Measurements from ENCODE around the gene RASAL2.

RASAL2 gene

DNA sequence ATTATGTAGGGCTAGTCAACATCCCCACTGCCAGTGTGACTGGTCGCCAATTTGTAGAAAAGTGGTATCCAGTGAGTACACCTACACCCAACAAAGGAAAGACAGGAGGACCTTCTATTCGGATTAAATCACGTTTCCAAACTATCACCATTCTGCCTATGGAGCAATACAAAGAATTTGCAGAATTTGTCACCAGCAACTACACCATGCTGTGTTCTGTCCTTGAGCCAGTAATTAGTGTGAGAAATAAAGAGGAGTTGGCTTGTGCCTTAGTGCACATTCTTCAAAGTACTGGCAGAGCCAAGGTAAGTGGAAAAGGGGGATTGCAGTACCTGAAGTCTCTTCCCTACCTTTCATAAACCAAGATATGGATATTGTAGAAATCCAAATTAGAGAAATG lies 349.0 kb downstream of the RASAL2 start:
- ChIA-PET CTCF (no interaction called here), POLR2A (no interaction called here)
- no peak for DNase-seq (ENCODE audit: extremely low spot score)
- TF ChIP-seq ARNT (IDR thresholded peaks at IDR 0.05), result no peak
- TF ChIP-seq CTBP1 (IDR thresholded peaks at IDR 0.05; ENCODE audit: borderline replicate concordance), result no peak
- TF ChIP-seq L3MBTL2 (conservative IDR thresholded peaks at IDR 0.05), result no peak
- TF ChIP-seq TARDBP (IDR thresholded peaks at IDR 0.05), result no peak
- TF ChIP-seq ZNF384 (IDR thresholded peaks at IDR 0.05), result no peak
- TF ChIP-seq SUZ12 (IDR thresholded peaks at IDR 0.05), result no peak
- TF ChIP-seq NFRKB (IDR thresholded peaks at IDR 0.05), result no peak
- no peak for TF ChIP-seq FOXM1 (IDR thresholded peaks at IDR 0.05; ENCODE audit: borderline replicate concordance)

DNA sequence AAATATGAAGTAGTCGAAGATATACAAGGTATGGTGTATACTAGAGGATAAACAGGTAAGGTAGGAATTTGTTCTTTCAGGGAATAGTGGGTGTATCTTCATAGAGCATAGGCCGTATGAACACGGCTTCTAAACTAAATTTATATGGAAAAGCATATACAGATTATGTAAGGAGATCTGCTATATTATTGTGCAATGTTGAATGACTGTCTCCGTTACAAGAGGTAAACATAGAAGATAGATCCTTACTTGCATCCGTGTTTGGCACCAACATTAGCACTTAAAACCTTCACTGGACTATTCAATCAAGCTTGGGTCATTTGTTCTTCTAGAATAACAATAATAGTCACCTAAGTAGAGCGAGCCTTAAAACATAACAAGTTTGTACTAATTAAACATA lies 357.0 kb downstream of the RASAL2 start:
- no peak for DNase-seq (ENCODE audit: extremely low spot score)

DNA sequence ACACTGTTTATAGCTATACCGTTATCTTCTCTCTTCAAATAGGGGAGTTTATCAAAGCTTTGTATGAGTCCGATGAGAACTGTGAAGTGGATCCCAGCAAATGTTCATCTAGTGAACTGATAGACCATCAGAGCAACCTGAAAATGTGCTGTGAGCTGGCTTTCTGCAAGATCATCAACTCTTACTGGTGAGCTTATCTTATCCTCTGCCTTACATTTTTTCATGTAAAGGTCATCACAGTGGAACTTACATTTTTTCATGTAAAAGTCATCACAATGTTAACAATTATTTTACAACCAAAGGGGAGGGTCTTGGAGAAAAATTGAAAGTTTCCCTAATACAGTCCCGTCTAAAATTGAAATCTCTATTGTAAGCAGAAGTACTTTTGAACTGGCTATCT lies 357.6 kb downstream of the RASAL2 start:
- POLR2A ChIA-PET, result no interaction called here
- TF ChIP-seq ZNF384 (IDR thresholded peaks at IDR 0.05), result no peak
- no peak for TF ChIP-seq FOXA1 (IDR thresholded peaks at IDR 0.05)
- TF ChIP-seq BHLHE40 (IDR thresholded peaks at IDR 0.05; ENCODE audit: borderline replicate concordance), result no peak
- TF ChIP-seq, protein P1, sequence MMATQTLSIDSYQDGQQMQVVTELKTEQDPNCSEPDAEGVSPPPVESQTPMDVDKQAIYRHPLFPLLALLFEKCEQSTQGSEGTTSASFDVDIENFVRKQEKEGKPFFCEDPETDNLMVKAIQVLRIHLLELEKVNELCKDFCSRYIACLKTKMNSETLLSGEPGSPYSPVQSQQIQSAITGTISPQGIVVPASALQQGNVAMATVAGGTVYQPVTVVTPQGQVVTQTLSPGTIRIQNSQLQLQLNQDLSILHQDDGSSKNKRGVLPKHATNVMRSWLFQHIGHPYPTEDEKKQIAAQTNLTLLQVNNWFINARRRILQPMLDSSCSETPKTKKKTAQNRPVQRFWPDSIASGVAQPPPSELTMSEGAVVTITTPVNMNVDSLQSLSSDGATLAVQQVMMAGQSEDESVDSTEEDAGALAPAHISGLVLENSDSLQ (IDR thresholded peaks at IDR 0.05), result no peak
- TF ChIP-seq ELF4 (IDR thresholded peaks at IDR 0.05), result no peak
- TF ChIP-seq NFRKB (IDR thresholded peaks at IDR 0.05), result no peak
- CTCF ChIA-PET, result no interaction called here
- no peak for DNase-seq (ENCODE audit: extremely low spot score)

More for the DNA sequence above, 357.0 kb downstream of the RASAL2 start:
- ChIA-PET CTCF (no interaction called here), POLR2A (no interaction called here)
- TF ChIP-seq FOXK2 (IDR thresholded peaks at IDR 0.05), result no peak
- TF ChIP-seq, protein P1 (IDR thresholded peaks at IDR 0.05), result no peak

DNA sequence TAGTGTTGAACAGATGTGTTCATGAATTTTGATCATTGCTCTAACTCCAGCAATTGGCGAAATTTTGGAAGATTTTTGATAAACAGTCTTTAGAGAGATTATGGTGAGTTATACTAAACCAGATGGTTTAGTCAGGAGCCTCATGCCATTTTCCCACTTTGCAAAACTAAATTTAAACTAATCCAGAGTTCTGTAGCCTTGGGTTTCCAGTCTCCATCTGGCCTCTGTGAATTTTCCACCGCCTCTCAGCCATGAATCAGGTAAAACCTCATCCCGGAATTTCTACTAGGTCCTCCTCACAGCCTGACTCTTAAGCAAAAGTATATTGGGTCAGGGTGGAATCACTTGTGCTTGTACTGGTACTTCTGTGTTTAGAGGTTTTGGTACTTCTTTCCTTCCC lies 358.1 kb downstream of the RASAL2 start:
- DNase-seq (ENCODE audit: extremely low spot score), result no peak
- ChIA-PET POLR2A (no interaction called here), CTCF (no interaction called here)
- no peak for TF ChIP-seq FOXM1 (IDR thresholded peaks at IDR 0.05; ENCODE audit: borderline replicate concordance)
- no peak for TF ChIP-seq ELF4 (IDR thresholded peaks at IDR 0.05)
- no peak for TF ChIP-seq FOXK2 (IDR thresholded peaks at IDR 0.05)
- no peak for TF ChIP-seq LEF1 (IDR thresholded peaks at IDR 0.05; ENCODE audit: borderline replicate concordance)
- TF ChIP-seq, protein P1 (IDR thresholded peaks at IDR 0.05), result no peak
- TF ChIP-seq ZNF384 (IDR thresholded peaks at IDR 0.05), result no peak
- TF ChIP-seq TARDBP (IDR thresholded peaks at IDR 0.05), result no peak
- no peak for TF ChIP-seq SP1 (IDR thresholded peaks at IDR 0.05)
- no peak for TF ChIP-seq NFRKB (IDR thresholded peaks at IDR 0.05)
- TF ChIP-seq FOXA1 (IDR thresholded peaks at IDR 0.05), result no peak

DNA sequence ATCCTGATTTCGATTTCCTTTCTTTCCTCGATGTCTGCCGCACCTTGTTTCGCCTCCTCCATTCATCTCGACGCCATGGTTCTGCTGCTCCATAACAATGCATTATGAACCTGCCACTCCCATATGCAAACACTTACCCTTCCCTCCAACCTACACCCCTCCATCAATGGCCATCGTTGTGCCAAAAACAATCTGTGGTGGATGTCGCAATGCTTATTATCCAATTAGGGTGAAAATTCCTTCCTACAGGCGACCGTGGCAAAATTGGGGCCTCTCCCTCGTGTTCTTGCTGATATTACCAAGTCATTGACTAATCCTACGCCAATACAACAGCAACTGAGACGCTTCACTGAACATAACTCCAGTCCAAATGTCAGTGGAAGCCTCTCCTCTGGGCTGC lies 362.6 kb downstream of the RASAL2 start:
- ChIA-PET CTCF (no interaction called here), POLR2A (no interaction called here)
- DNase-seq (ENCODE audit: extremely low spot score), result no peak
- TF ChIP-seq FOXM1 (IDR thresholded peaks at IDR 0.05; ENCODE audit: borderline replicate concordance) (no peak), ELF4 (IDR thresholded peaks at IDR 0.05) (no peak), L3MBTL2 (conservative IDR thresholded peaks at IDR 0.05) (no peak), ARNT (IDR thresholded peaks at IDR 0.05) (no peak), NFRKB (IDR thresholded peaks at IDR 0.05) (no peak), TARDBP (IDR thresholded peaks at IDR 0.05) (no peak), HDGF (IDR thresholded peaks at IDR 0.05; ENCODE audit: borderline replicate concordance) (no peak), CTBP1 (IDR thresholded peaks at IDR 0.05; ENCODE audit: borderline replicate concordance) (no peak), SUZ12 (IDR thresholded peaks at IDR 0.05) (no peak)
- TF ChIP-seq, protein P1 (IDR thresholded peaks at IDR 0.05), result no peak

DNA sequence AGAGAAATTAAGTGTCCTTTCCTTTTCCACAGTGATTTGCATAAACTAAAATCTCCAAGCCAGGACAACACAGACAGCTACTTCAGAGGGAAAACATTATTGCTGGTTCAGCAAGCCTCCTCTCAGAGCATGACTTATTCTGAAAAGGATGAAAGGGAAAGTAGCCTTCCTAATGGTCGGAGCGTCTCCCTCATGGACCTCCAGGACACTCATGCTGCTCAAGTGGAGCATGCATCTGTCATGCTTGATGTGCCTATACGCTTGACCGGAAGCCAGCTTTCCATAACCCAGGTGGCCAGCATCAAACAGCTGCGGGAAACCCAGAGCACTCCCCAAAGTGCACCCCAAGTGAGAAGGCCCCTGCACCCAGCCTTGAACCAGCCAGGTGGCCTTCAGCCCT lies 363.7 kb downstream of the RASAL2 start:
- CTCF ChIA-PET, result no interaction called here
- TF ChIP-seq ELF4 (IDR thresholded peaks at IDR 0.05), result no peak
- POLR2A ChIA-PET, result no interaction called here
- DNase-seq (ENCODE audit: extremely low spot score), result no peak

DNA sequence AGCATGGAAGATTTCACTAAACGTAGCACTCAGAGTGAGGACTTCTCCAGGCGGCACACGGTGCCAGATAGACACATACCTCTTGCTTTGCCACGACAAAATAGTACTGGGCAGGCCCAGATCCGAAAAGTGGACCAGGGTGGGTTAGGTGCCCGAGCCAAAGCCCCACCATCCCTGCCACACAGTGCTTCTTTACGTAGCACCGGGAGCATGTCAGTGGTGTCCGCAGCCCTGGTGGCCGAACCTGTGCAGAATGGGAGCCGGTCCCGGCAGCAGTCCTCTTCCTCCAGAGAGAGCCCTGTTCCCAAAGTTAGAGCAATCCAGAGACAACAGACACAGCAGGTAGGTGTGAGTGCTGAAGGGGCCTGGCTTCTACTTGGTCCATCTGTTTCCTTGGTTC lies 364.3 kb downstream of the RASAL2 start:
- POLR2A ChIA-PET, result no interaction called here
- CTCF ChIA-PET, result no interaction called here
- no peak for TF ChIP-seq TARDBP (IDR thresholded peaks at IDR 0.05)
- TF ChIP-seq CTBP1 (IDR thresholded peaks at IDR 0.05; ENCODE audit: borderline replicate concordance), result no peak
- no peak for DNase-seq (ENCODE audit: extremely low spot score)

DNA sequence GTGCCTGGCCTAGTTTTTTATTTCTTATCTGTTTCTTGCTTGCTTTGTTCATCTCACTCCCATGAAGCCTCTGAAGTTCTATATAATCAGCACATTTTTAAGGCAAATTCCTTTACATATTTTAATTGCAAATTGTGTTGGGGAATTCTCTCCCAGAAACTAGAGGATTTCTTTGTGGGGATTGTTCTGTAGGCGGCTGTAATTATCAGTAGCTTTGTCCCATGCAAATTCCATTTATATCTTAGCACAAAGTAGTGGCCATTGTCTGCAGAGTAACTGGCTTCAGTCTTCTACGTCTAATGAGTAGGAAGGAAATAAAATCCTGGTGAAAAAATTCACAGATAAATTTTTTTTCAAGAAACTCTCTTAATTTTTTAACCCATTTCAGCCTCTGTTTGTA lies 367.2 kb downstream of the RASAL2 start:
- TF ChIP-seq SUZ12 (IDR thresholded peaks at IDR 0.05), result no peak
- no peak for TF ChIP-seq L3MBTL2 (conservative IDR thresholded peaks at IDR 0.05)
- TF ChIP-seq ZNF384 (IDR thresholded peaks at IDR 0.05), result no peak
- TF ChIP-seq CTBP1 (IDR thresholded peaks at IDR 0.05; ENCODE audit: borderline replicate concordance), result no peak
- TF ChIP-seq FOXM1 (IDR thresholded peaks at IDR 0.05; ENCODE audit: borderline replicate concordance), result no peak
- TF ChIP-seq HDGF (IDR thresholded peaks at IDR 0.05; ENCODE audit: borderline replicate concordance), result no peak
- TF ChIP-seq TARDBP (IDR thresholded peaks at IDR 0.05), result no peak
- no peak for TF ChIP-seq BHLHE40 (IDR thresholded peaks at IDR 0.05; ENCODE audit: borderline replicate concordance)
- TF ChIP-seq, protein P1 (IDR thresholded peaks at IDR 0.05), result no peak
- TF ChIP-seq FOXA1 (IDR thresholded peaks at IDR 0.05), result no peak
- no peak for TF ChIP-seq SP1 (IDR thresholded peaks at IDR 0.05)
- no peak for TF ChIP-seq ARNT (IDR thresholded peaks at IDR 0.05)
- no peak for TF ChIP-seq LEF1 (IDR thresholded peaks at IDR 0.05; ENCODE audit: borderline replicate concordance)
- no peak for TF ChIP-seq FOXK2 (IDR thresholded peaks at IDR 0.05)
- no peak for TF ChIP-seq NFRKB (IDR thresholded peaks at IDR 0.05)
- no peak for TF ChIP-seq ELF4 (IDR thresholded peaks at IDR 0.05)
- ChIA-PET POLR2A (no interaction called here), CTCF (no interaction called here)
- no peak for DNase-seq (ENCODE audit: extremely low spot score)

Measured in HEK293T (cell line).